Fibroblast of lung (primary cell): ENCODE data around the gene RTKN. TPM values are rescaled to one million over a fixed set of nuclear protein-coding genes. Genes with fewer than 3 reads are reported as not detected.
"Not testable (repeated sequence)": the region's sequence is repeated elsewhere in the genome, so short reads cannot be mapped to it uniquely, and the experiment has no call there.

ENCODE experiments used
- DNase-seq, 2 donors: peaks; one replicate each; pipeline versions ENCODE4 v3.0.0 to v3.0.0-alpha.2; 2010; ENCODE audit warnings: low read depth in 2 of 2
- H2AFZ ChIP-seq: 2 replicates; pipeline ENCODE4 v1.5.1; 2012; ENCODE audit warnings: low read length, control low read depth, inconsistent platforms
- H3K27ac ChIP-seq: 2 replicates; pipeline ENCODE4 v1.5.1; 2011; ENCODE audit warnings: low read length, control low read depth; ENCODE audit not compliant: insufficient read depth
- H3K27me3 ChIP-seq: 2 replicates; pipeline ENCODE4 v1.5.1; 2011; ENCODE audit warnings: mild to moderate bottlenecking, low read length; ENCODE audit not compliant: control insufficient read depth, insufficient read depth
- H3K36me3 ChIP-seq: 2 replicates; pipeline ENCODE4 v1.5.1; 2011; ENCODE audit warnings: low read length; ENCODE audit not compliant: control insufficient read depth, insufficient read depth
- H3K4me1 ChIP-seq: 2 replicates; pipeline ENCODE4 v1.5.1; 2011; ENCODE audit warnings: low read length; ENCODE audit not compliant: control insufficient read depth, insufficient read depth; ENCODE audit errors: extremely low read depth
- H3K4me2 ChIP-seq: 2 replicates; pipeline ENCODE4 v1.5.1; 2011; ENCODE audit warnings: low read length, control low read depth; ENCODE audit not compliant: insufficient read depth; ENCODE audit errors: extremely low read depth
- H3K4me3 ChIP-seq, 4 experiments: fragments of 200-600 bp in 1 of 4; sonication (generic) in 1 of 4; replicated peaks in 1 of 4; 2 replicates each; pipeline ENCODE4 v1.5.1; 2011 to 2016; ENCODE audit warnings: low read length in 4 of 4, low read depth in 3 of 4, mild to moderate bottlenecking in 3 of 4, control low read depth in 2 of 4, inconsistent platforms in 1 of 4, mixed read lengths in 1 of 4; ENCODE audit not compliant: insufficient read depth in 1 of 4; ENCODE audit errors: control extremely low read depth in 1 of 4
- H3K79me2 ChIP-seq: 2 replicates; pipeline ENCODE4 v1.5.1; 2012; ENCODE audit warnings: mild to moderate bottlenecking, low read length, inconsistent platforms; ENCODE audit not compliant: control insufficient read depth, insufficient read depth
- H3K9ac ChIP-seq: 2 replicates; pipeline ENCODE4 v1.5.1; 2011; ENCODE audit warnings: mild to moderate bottlenecking, low read length, control low read depth; ENCODE audit not compliant: insufficient read depth
- H3K9me3 ChIP-seq: 2 replicates; pipeline ENCODE4 v1.5.1; 2012; ENCODE audit warnings: low read depth, low read length; ENCODE audit not compliant: control insufficient read depth, insufficient read depth
- H4K20me1 ChIP-seq: 2 replicates; pipeline ENCODE4 v1.5.1; 2011; ENCODE audit warnings: low read length; ENCODE audit not compliant: control insufficient read depth, insufficient read depth; ENCODE audit errors: extremely low read depth
- CTCF ChIP-seq, 2 donors: IDR thresholded peaks in 1 of 2; conservative IDR thresholded peaks in 1 of 2; 1 replicate in 1 of 2; 2 replicates in 1 of 2; pipeline ENCODE4 v1.5.1; 2011 to 2012; ENCODE audit warnings: low read length in 2 of 2, control low read depth in 1 of 2, inconsistent platforms in 1 of 2, low read depth in 1 of 2, mild to moderate bottlenecking in 1 of 2
- EZH2 ChIP-seq: IDR thresholded peaks from 2 replicates; pipeline ENCODE4 v1.5.1; 2012; ENCODE audit warnings: low read length, control low read depth, mild to moderate bottlenecking; ENCODE audit errors: missing control alignments
- polyA plus RNA-seq, 2 donors: library from polyadenylated mRNA; depleted of rRNA in 1 of 2; stranded (reverse) in 1 of 2; unstranded in 1 of 2; fragments of >200 nt; gene quantifications; 2 replicates each; pipeline ENCODE4 v1.2.1, GENCODE V29; 2011 to 2012; ENCODE audit warnings: missing spikeins in 1 of 2
- total RNA-seq: library from RNA; depleted of rRNA; stranded (reverse); fragments of >200 nt; gene quantifications from 2 replicates; pipeline ENCODE4 v1.2.1, GENCODE V29; 2014

RTKN gene
- total and polyA plus RNA-seq, 2 donors (not counting 1 experiment from before 2014, with no cell fraction given), result 8.3 to 16.0 TPM

DNA sequence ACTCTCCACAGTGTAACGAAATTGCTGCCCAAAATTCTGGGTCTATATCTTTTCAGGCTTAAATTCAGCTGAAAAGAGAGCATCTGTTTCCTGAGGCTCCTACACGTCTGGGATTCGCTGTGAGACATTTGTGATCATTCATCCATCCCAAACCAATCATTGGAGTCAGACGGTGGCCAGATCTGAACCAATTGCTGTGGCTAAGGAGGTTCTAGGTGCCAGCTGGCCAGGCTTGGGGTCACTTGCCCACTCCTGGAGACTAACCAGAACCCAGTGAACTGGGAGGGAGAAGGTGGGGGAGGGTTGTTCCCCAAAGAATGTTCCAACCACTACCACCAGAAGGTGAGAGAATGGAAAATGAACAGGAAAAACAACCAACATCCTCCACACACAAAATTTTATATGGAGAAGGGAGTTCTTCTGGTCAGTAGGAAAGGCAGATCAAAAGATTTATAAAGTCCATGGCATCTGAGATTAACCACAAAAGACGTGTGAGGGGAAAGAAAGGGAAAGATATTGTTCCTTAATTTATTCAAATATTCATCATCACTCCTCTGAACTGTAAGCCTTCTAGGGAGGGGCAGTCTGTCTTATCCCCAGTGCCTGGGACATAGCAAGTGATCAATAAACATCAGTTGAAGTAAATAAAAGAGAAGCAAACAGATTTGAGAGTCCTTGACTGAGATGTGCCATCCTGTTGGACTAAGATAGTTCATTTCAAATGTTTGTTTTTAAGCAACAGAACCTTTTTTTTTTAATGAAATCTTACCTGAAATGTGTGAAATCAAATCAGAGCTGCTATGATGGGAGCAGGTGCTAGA lies 3.0 kb upstream of the RTKN start:
- no peak overlapping the region for H3K4me3 ChIP-seq
- no peak overlapping the region for H2AFZ ChIP-seq
- DNase-seq, result no peak

GRCh38 chr2:74442483-74443297 lies 953 bp upstream of the RTKN start:
- H4K20me1 ChIP-seq, H3K36me3 ChIP-seq, H3K4me1 ChIP-seq, H3K79me2 ChIP-seq, H3K9me3 ChIP-seq, H3K4me3 ChIP-seq, H3K27me3 ChIP-seq, DNase-seq, H3K9ac ChIP-seq, H3K27ac ChIP-seq, H3K4me2 ChIP-seq, H2AFZ ChIP-seq: not testable (repeated sequence)

More for the DNA sequence above, 3.0 kb upstream of the RTKN start:
- Histone ChIP-seq H3K27ac (no peak overlapping the region), H3K9ac (no peak overlapping the region), H3K9me3 (no peaks in the 10 kb centered on the region), H3K79me2 (no peaks in the 10 kb centered on the region), H3K27me3 (no peaks in the 10 kb centered on the region), H4K20me1 (no peaks in the 10 kb centered on the region), H3K36me3 (no peaks in the 10 kb centered on the region), H3K4me2 (peak overlapping the region; percentile 52), H3K4me1 (peaks cover under 1% of the 10 kb centered on the region)
- TF ChIP-seq CTCF (conservative IDR thresholded peaks at IDR 0.05 in 1 of 2, IDR thresholded peaks at IDR 0.05 in 1 of 2; ENCODE audit: low read depth in 1 of 2, low read length in 2 of 2), result no peak
- TF ChIP-seq EZH2, result no peak

- Histone ChIP-seq H3K36me3 (no peaks in the 10 kb centered on the region), H3K27me3 (no peaks in the 10 kb centered on the region), H3K27ac (no peak overlapping the region), H4K20me1 (no peaks in the 10 kb centered on the region), H3K79me2 (no peaks in the 10 kb centered on the region), H3K9ac (no peak overlapping the region), H2AFZ (no peak overlapping the region), H3K4me3 (peak overlapping the region in 1 of 4 experiments; percentile 18), H3K4me2 (no peak overlapping the region), H3K9me3 (no peaks in the 10 kb centered on the region), H3K4me1 (peaks cover 12% of the 10 kb centered on the region)
- no peak for TF ChIP-seq EZH2
- no peak for DNase-seq
Observed at GRCh38 chr2:74441170-74441689, 507 bp downstream of the RTKN start.
